Esophagus muscularis mucosa (tissue), 4 donors: ENCODE results near the gene CDK14. TPM values are rescaled to one million over a fixed set of nuclear protein-coding genes. Genes with fewer than 3 reads are reported as not detected.

Experiments used
- DNase-seq: peaks from one replicate; pipeline ENCODE4 v3.0.0-alpha.2; 2017; ENCODE audit errors: extremely low spot score
- H3K27ac ChIP-seq, 4 donors: fragments of 200-600 bp; sonication (generic); replicated peaks in 1 of 4; 1 replicate in 3 of 4; 2 replicates in 1 of 4; pipeline ENCODE4 v1.5.1; 2016 to 2019; ENCODE audit warnings: mild to moderate bottlenecking in 1 of 4
- H3K27me3 ChIP-seq, 4 donors: fragments of 200-600 bp; sonication (generic); one replicate each; pipeline versions ENCODE4 v1.5.1 to v1.6.0; 2016 to 2019
- H3K36me3 ChIP-seq, 4 donors: fragments of 200-600 bp; sonication (generic); one replicate each; pipeline ENCODE4 v1.5.1; 2016 to 2019
- H3K4me1 ChIP-seq, 4 donors: fragments of 200-600 bp; sonication (generic); one replicate each; pipeline ENCODE4 v1.5.1; 2016 to 2019
- H3K4me3 ChIP-seq, 4 donors: fragments of 200-600 bp; sonication (generic); 1 replicate in 2 of 4; 2 replicates in 2 of 4; pipeline ENCODE4 v1.5.1; 2016 to 2019; ENCODE audit warnings: mild to moderate bottlenecking in 4 of 4, moderate library complexity in 1 of 4
- H3K9me3 ChIP-seq, 4 donors: fragments of 200-600 bp; sonication (generic); 1 replicate in 3 of 4; 2 replicates in 1 of 4; pipeline ENCODE4 v1.5.1; 2016 to 2019
- CTCF ChIP-seq, 3 experiments: fragments of 200-600 bp in 2 of 3; fragments of 450-650 bp in 1 of 3; sonication (generic) in 2 of 3; IDR thresholded peaks; one replicate each; pipeline ENCODE4 v1.5.1; 2017 to 2019; ENCODE audit warnings: antibody characterized with exemption in 3 of 3, mild to moderate bottlenecking in 2 of 3, moderate library complexity in 1 of 3
- EP300 ChIP-seq: sonication (generic); formaldehyde crosslinking; IDR thresholded peaks from one replicate; pipeline ENCODE4 v1.6.1; 2017; ENCODE audit warnings: antibody characterized with exemption
- POLR2A ChIP-seq: fragments of 450-650 bp; IDR thresholded peaks from one replicate; pipeline ENCODE4 v1.6.1; 2017; ENCODE audit warnings: antibody characterized with exemption, moderate library complexity, mild to moderate bottlenecking, low read depth
- POLR2AphosphoS5 ChIP-seq, 2 donors: sonication (generic); formaldehyde crosslinking; IDR thresholded peaks; one replicate each; pipeline ENCODE4 v1.6.1; 2017; ENCODE audit warnings: antibody characterized with exemption in 2 of 2
- WGBS: methylation state at CpG from one replicate; pipeline ENCODE4 v1.1.5; 2018; 5-methylcytosine and 5-hydroxymethylcytosine counted together
- intact Hi-C: fragments of 100-400 bp; cut with DNase I; formaldehyde crosslinking; loops from one replicate; pipeline ENCODE4 v1.15.1; 2023
- total RNA-seq, 4 donors: library from RNA; depleted of rRNA; stranded (reverse); fragments of >200 nt; gene quantifications; one replicate each; pipeline versions ENCODE4 v1.1.0 to v1.2.1, GENCODE V29; 2016

Gene CDK14
- total RNA-seq, 4 donors from 2014 or later = 9.6 to 17.7 (median 14.3) TPM

- no peak for TF ChIP-seq EP300
- no peak for TF ChIP-seq POLR2A
- TF ChIP-seq POLR2AphosphoS5 (IDR thresholded peaks at IDR 0.05) = no peak
- no peak for TF ChIP-seq CTCF (IDR thresholded peaks at IDR 0.05)
- Histone ChIP-seq H3K36me3 (no peaks in the 10 kb centered on the region), H3K27me3 (no peaks in the 10 kb centered on the region), H3K4me3 (no peak overlapping the region), H3K27ac (no peak overlapping the region), H3K4me1 (no peaks in the 10 kb centered on the region), H3K9me3 (no peaks in the 10 kb centered on the region)
- intact Hi-C loops = loop anchor here (10.0 kb wide), 1 partner anchor 58 kb away; no protein-coding TSS in a partner anchor
- 93% methylated on average over 2 of the region's 2 CpGs for WGBS
- DNase-seq = no peak
These were observed 280.6 kb downstream of the CDK14 start for GRCh38 chr7:90876701-90877100.

GRCh38 chr7:90877201-90877600 lies 281.1 kb downstream of the CDK14 start:
- intact Hi-C loops = loop anchor here (10.0 kb wide), 1 partner anchor 58 kb away; no protein-coding TSS in a partner anchor

GRCh38 chr7:90879924-90880323 lies 283.8 kb downstream of the CDK14 start:
- H3K4me3 ChIP-seq = no peak overlapping the region
- no peaks in the 10 kb centered on the region for H3K27me3 ChIP-seq
- no peaks in the 10 kb centered on the region for H3K9me3 ChIP-seq
- H3K27ac ChIP-seq = no peak overlapping the region
- WGBS = 94% methylated on average over 2 of the region's 3 CpGs
- no peaks in the 10 kb centered on the region for H3K4me1 ChIP-seq
- DNase-seq = no peak
- no peaks in the 10 kb centered on the region for H3K36me3 ChIP-seq
- intact Hi-C loops = loop anchor here (10.0 kb wide), 1 partner anchor 55 kb away; no protein-coding TSS in a partner anchor
- TF ChIP-seq EP300 (no peak), POLR2AphosphoS5 (IDR thresholded peaks at IDR 0.05) (no peak), POLR2A (no peak), CTCF (IDR thresholded peaks at IDR 0.05) (no peak)

More at GRCh38 chr7:90877201-90877600, 281.1 kb downstream of the CDK14 start:
- Histone ChIP-seq H3K27me3 (no peaks in the 10 kb centered on the region), H3K36me3 (no peaks in the 10 kb centered on the region), H3K27ac (no peak overlapping the region), H3K9me3 (no peaks in the 10 kb centered on the region), H3K4me3 (no peak overlapping the region), H3K4me1 (no peaks in the 10 kb centered on the region)
- 46% methylated on average over 2 of the region's 2 CpGs for WGBS
- TF ChIP-seq CTCF (IDR thresholded peaks at IDR 0.05) (no peak), POLR2AphosphoS5 (IDR thresholded peaks at IDR 0.05) (no peak), POLR2A (no peak), EP300 (no peak)
- DNase-seq = no peak

GRCh38 chr7:90886416-90886815 lies 290.3 kb downstream of the CDK14 start:
- no peak for TF ChIP-seq POLR2A
- no peak for TF ChIP-seq POLR2AphosphoS5 (IDR thresholded peaks at IDR 0.05)
- no peak for TF ChIP-seq CTCF (IDR thresholded peaks at IDR 0.05)
- TF ChIP-seq EP300 = no peak
- intact Hi-C loops = no loop called here
- H3K27me3 ChIP-seq = no peaks in the 10 kb centered on the region
- no peak for DNase-seq
- H3K36me3 ChIP-seq = no peaks in the 10 kb centered on the region
- peaks cover 0 to 8% (median 0%) of the 10 kb centered on the region in 4 donors for H3K4me1 ChIP-seq
- no peaks in the 10 kb centered on the region for H3K9me3 ChIP-seq
- no peak overlapping the region for H3K4me3 ChIP-seq
- WGBS = 75% methylated on average over 2 of the region's 2 CpGs
- no peak overlapping the region for H3K27ac ChIP-seq

- Histone ChIP-seq H3K27me3 (no peaks in the 10 kb centered on the region), H3K9me3 (no peaks in the 10 kb centered on the region), H3K4me1 (peaks cover 0 to 8% (median 0%) of the 10 kb centered on the region in 4 donors), H3K27ac (no peak overlapping the region), H3K4me3 (no peak overlapping the region), H3K36me3 (no peaks in the 10 kb centered on the region)
- TF ChIP-seq CTCF (IDR thresholded peaks at IDR 0.05) (no peak), POLR2A (no peak), EP300 (no peak), POLR2AphosphoS5 (IDR thresholded peaks at IDR 0.05) (no peak)
- WGBS = 85% methylated on average over 2 of the region's 2 CpGs
- intact Hi-C loops = no loop called here
- no peak for DNase-seq
These were observed 293.1 kb downstream of the CDK14 start for GRCh38 chr7:90889210-90889609.
